ENCODE data around the gene THSD7A. TPM values are rescaled to one million over a fixed set of nuclear protein-coding genes. Genes with fewer than 3 reads are reported as not detected.

The THSD7A gene
- total and polyA plus RNA-seq, 2 of the 4 experiments (the other 2 are of a cell fraction), result 0.02 to 0.18 TPM

DNA sequence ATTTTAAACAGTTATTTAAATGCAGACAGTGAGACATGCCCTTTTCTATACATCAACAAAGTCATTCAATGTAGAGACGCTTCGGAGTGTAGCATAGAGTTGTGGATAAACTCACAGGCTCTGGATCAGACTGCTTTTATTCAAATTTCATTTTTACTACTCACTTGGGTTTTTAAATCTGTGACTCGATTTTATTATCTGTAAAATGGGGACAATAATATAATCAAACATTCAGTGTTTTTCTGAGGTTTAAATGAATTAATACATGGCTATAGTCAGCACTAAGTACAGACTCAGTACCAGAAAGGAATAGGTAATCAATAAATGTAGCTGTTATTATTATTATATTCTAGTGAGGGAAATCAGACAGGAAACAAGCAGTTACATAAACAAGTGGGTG lies 43.4 kb downstream of the THSD7A start:
- ChIA-PET POLR2A (ENCODE audit: unreplicated experiment) (no interaction called here), CTCF (no interaction called here)
- no CpG with 5 or more reads among the region's 3 CpGs for WGBS, 2 experiments (ENCODE audit: extremely low coverage in 2 of 2, insufficient read length in 1 of 2)

More for the DNA sequence above, 43.4 kb downstream of the THSD7A start:
- no peak for DNase-seq
- H3K27ac ChIP-seq (ENCODE audit: insufficient read depth, low read length), result no peak overlapping the region
- TF ChIP-seq MAFK (IDR thresholded peaks at IDR 0.05; ENCODE audit: low read depth, low read length) (no peak), BHLHE40 (IDR thresholded peaks at IDR 0.05; ENCODE audit: low read depth, low read length) (no peak), RCOR1 (IDR thresholded peaks at IDR 0.05; ENCODE audit: insufficient replicate concordance, low read length) (no peak), MXI1 (IDR thresholded peaks at IDR 0.05; ENCODE audit: borderline replicate concordance, low read depth, low read length) (no peak), RAD21 (IDR thresholded peaks at IDR 0.05; ENCODE audit: low read length) (no peak), CHD1 (IDR thresholded peaks at IDR 0.05; ENCODE audit: low read depth, low read length) (no peak), SMC3 (IDR thresholded peaks at IDR 0.05; ENCODE audit: low read depth, low read length) (no peak), RFX5 (IDR thresholded peaks at IDR 0.05; ENCODE audit: low read depth, low read length) (no peak), FOS (IDR thresholded peaks at IDR 0.05; ENCODE audit: low read depth, low read length) (no peak), POLR2A (IDR thresholded peaks at IDR 0.05; ENCODE audit: low read depth, low read length) (no peak), MAZ (IDR thresholded peaks at IDR 0.05; ENCODE audit: borderline replicate concordance, low read depth, low read length) (no peak), CEBPB (IDR thresholded peaks at IDR 0.05; ENCODE audit: low read depth, low read length) (no peak)
- TF ChIP-seq, protein P1, sequence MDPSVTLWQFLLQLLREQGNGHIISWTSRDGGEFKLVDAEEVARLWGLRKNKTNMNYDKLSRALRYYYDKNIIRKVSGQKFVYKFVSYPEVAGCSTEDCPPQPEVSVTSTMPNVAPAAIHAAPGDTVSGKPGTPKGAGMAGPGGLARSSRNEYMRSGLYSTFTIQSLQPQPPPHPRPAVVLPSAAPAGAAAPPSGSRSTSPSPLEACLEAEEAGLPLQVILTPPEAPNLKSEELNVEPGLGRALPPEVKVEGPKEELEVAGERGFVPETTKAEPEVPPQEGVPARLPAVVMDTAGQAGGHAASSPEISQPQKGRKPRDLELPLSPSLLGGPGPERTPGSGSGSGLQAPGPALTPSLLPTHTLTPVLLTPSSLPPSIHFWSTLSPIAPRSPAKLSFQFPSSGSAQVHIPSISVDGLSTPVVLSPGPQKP (IDR thresholded peaks at IDR 0.05; ENCODE audit: borderline replicate concordance, low read depth, low read length), result no peak
- TF ChIP-seq, protein P2, sequence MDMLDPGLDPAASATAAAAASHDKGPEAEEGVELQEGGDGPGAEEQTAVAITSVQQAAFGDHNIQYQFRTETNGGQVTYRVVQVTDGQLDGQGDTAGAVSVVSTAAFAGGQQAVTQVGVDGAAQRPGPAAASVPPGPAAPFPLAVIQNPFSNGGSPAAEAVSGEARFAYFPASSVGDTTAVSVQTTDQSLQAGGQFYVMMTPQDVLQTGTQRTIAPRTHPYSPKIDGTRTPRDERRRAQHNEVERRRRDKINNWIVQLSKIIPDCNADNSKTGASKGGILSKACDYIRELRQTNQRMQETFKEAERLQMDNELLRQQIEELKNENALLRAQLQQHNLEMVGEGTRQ (IDR thresholded peaks at IDR 0.05; ENCODE audit: low read depth, low read length), result no peak
- dilution Hi-C loops (cut with HindIII; ENCODE audit: low sequenced_read_pairs, unreplicated experiment) (no loop called here), intact Hi-C loops (cut with micrococcal nuclease) (no loop called here), in situ Hi-C loops (cut with MboI; ENCODE audit: low sequenced_read_pairs) (no loop called here)
- H4K8ac ChIP-seq (ENCODE audit: low read depth in 2 of 2, low read length in 2 of 2), result no peak overlapping the region
- H3K27me3 ChIP-seq (ENCODE audit: control insufficient read depth, insufficient read depth, low read length), result no peaks in the 10 kb centered on the region
- no peak overlapping the region for H2AK5ac ChIP-seq (ENCODE audit: low read depth, low read length)
- no peaks in the 10 kb centered on the region for H4K20me1 ChIP-seq (ENCODE audit: insufficient read depth, low read length)
- no peak overlapping the region for H3K4me2 ChIP-seq (ENCODE audit: low read depth, low read length)
- H3K9me1 ChIP-seq (ENCODE audit: insufficient read depth, low read length), result no peaks in the 10 kb centered on the region
- no peak overlapping the region for H3K18ac ChIP-seq (ENCODE audit: low read depth, low read length)
- no peak overlapping the region for H3K14ac ChIP-seq (replicated peaks; ENCODE audit: low read depth, low read length)
- H3K9me3 ChIP-seq (ENCODE audit: control insufficient read depth, insufficient read depth, low read length), result no peaks in the 10 kb centered on the region
- H3K9ac ChIP-seq (ENCODE audit: low read depth, low read length), result no peak overlapping the region
- H4K91ac ChIP-seq (ENCODE audit: insufficient read depth, low read depth, low read length), result no peak overlapping the region
- BruUV-seq (replicated peaks), result no TSS peak
- no peaks in the 10 kb centered on the region for H3K36me3 ChIP-seq (ENCODE audit: control insufficient read depth, insufficient read depth, low read length)
- no peak for ATAC-seq (ENCODE audit: low read depth)
- no peak overlapping the region for H2BK15ac ChIP-seq (ENCODE audit: low read depth, low read length)
- no peak overlapping the region for H3K4ac ChIP-seq (ENCODE audit: low read depth, low read length)
- no peak overlapping the region for H2BK120ac ChIP-seq (ENCODE audit: low read depth, low read length)
- H2BK5ac ChIP-seq (ENCODE audit: low read depth, low read length, poor library complexity, severe bottlenecking), result no peak overlapping the region
- no peak overlapping the region for H2BK20ac ChIP-seq (ENCODE audit: low read depth, low read length)
- H3K4me1 ChIP-seq (ENCODE audit: control insufficient read depth, insufficient read depth, low read length), result no peaks in the 10 kb centered on the region
- no peak overlapping the region for H3K56ac ChIP-seq (ENCODE audit: extremely low read depth, insufficient read depth, low read length)
- no peaks in the 10 kb centered on the region for H3K79me1 ChIP-seq (ENCODE audit: low read depth in 1 of 2, low read length in 2 of 2)
- no peak overlapping the region for H2AFZ ChIP-seq (replicated peaks; ENCODE audit: low read length, poor library complexity)
- no peak overlapping the region for H3K23ac ChIP-seq (ENCODE audit: low read depth, low read length)
- no peak overlapping the region for H4K5ac ChIP-seq (ENCODE audit: low read depth, low read length)
- no peak overlapping the region for H3K4me3 ChIP-seq (ENCODE audit: insufficient read depth, low read depth, low read length)
- H2AK9ac ChIP-seq (replicated peaks; ENCODE audit: low read depth, low read length, poor library complexity), result no peak overlapping the region

Data from IMR-90 (cell line).